SH-SY5Y (cell line): ENCODE results near the gene SHMT1.

Source experiments
- GATA2 ChIP-seq: IDR thresholded peaks from 2 replicates; pipeline ENCODE4 v1.6.1; 2011; ENCODE audit warnings: mild to moderate bottlenecking, low read depth, low read length
- GATA3 ChIP-seq: IDR thresholded peaks from 2 replicates; pipeline ENCODE4 v1.6.1; 2011; ENCODE audit warnings: low read depth, mild to moderate bottlenecking, low read length, moderate library complexity

SHMT1 gene

GRCh38 chr17:18309202-18309601 lies 54.1 kb downstream of the SHMT1 start:
- no peak for TF ChIP-seq GATA2
- TF ChIP-seq GATA3 = no peak

- TF ChIP-seq GATA2 (no peak), GATA3 (no peak)
Observed at GRCh38 chr17:18300725-18301480, 62.4 kb downstream of the SHMT1 start.

GRCh38 chr17:18291718-18292540 lies 71.4 kb downstream of the SHMT1 start:
- no peak for TF ChIP-seq GATA3
- no peak for TF ChIP-seq GATA2

GRCh38 chr17:18285296-18285695 lies 78.1 kb downstream of the SHMT1 start:
- TF ChIP-seq GATA3 (no peak), GATA2 (no peak)

- TF ChIP-seq GATA3 = no peak
- no peak for TF ChIP-seq GATA2
Observed at GRCh38 chr17:18281788-18282187, 81.6 kb downstream of the SHMT1 start.

GRCh38 chr17:18280766-18281371 lies 82.5 kb downstream of the SHMT1 start:
- no peak for TF ChIP-seq GATA3
- no peak for TF ChIP-seq GATA2

- TF ChIP-seq GATA2 (no peak), GATA3 (no peak)
Observed at GRCh38 chr17:18280249-18280648, 83.1 kb downstream of the SHMT1 start.

- TF ChIP-seq GATA2 (no peak), GATA3 (no peak)
Observed at GRCh38 chr17:18278867-18279266, 84.5 kb downstream of the SHMT1 start.
